Breast epithelium (tissue), 3 donors: Measurements from ENCODE around the gene CTSW.

Source experiments
- POLR2A ChIP-seq: fragments of 450-650 bp; IDR thresholded peaks from one replicate; pipeline ENCODE4 v1.6.1; 2016; ENCODE audit warnings: antibody characterized with exemption, mild to moderate bottlenecking, moderate library complexity
- POLR2AphosphoS5 ChIP-seq, 3 donors: sonication (generic); formaldehyde crosslinking; IDR thresholded peaks; one replicate each; pipeline ENCODE4 v1.6.1; 2017; ENCODE audit warnings: antibody characterized with exemption in 3 of 3
- TF ChIP-seq, protein P1 (sequence below), 3 donors: fragments of 450-650 bp; IDR thresholded peaks; one replicate each; pipeline ENCODE4 v1.5.1; 2016 to 2017; ENCODE audit warnings: antibody characterized with exemption in 3 of 3, mild to moderate bottlenecking in 3 of 3, moderate library complexity in 3 of 3

DNA sequence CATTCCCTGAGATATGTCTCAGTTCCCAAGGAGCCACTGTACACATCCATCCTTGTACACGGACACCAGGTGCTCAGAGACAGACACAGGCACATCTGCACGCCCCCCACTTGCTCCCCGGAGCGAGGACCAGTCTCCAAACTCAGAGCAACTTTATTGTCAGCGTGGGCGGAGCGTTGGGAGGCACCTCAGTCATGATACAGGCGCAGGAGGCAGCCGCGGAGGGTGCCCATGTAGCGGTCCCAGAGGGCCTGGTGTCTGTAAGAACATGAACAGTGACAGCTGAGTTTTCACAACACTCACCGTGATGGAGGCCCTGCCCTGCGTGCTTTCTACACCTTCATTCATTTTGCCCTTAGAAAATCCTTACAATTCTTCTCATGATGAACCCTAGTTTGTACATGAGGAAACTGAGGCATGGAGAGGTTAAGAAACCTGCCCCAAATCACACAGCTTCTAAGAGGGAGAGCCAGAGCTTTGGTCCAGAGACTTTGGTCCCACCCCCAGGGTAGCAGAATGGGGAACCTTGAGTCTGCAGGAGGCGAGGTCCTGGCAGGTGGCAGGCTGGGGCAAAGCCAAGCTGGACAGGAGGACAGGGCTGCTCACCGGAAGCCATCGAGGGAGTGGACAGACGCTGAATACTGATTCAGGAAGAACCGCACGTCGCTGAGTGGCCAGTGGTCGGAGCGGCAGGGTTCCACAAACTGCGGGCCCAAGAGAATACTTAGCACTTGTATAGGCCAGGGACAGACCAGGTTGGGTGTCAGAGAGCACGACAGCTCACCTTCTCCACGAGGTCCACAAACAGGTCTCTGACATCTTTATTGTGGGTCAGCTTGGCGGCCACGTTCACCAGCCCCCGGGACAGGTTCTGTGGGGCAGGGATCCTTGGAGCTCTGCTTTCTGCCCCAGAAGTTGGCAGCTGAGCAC, 4.4 kb downstream of the CTSW start:
- TF ChIP-seq, protein P1, sequence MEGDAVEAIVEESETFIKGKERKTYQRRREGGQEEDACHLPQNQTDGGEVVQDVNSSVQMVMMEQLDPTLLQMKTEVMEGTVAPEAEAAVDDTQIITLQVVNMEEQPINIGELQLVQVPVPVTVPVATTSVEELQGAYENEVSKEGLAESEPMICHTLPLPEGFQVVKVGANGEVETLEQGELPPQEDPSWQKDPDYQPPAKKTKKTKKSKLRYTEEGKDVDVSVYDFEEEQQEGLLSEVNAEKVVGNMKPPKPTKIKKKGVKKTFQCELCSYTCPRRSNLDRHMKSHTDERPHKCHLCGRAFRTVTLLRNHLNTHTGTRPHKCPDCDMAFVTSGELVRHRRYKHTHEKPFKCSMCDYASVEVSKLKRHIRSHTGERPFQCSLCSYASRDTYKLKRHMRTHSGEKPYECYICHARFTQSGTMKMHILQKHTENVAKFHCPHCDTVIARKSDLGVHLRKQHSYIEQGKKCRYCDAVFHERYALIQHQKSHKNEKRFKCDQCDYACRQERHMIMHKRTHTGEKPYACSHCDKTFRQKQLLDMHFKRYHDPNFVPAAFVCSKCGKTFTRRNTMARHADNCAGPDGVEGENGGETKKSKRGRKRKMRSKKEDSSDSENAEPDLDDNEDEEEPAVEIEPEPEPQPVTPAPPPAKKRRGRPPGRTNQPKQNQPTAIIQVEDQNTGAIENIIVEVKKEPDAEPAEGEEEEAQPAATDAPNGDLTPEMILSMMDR (IDR thresholded peaks at IDR 0.05): no peak
- no peak for TF ChIP-seq POLR2AphosphoS5 (IDR thresholded peaks at IDR 0.05)
- no peak for TF ChIP-seq POLR2A
